Aorta (tissue), 5 donors: ENCODE data around the gene ZSCAN32. TPM values are rescaled to one million over a fixed set of nuclear protein-coding genes. Genes with fewer than 3 reads are reported as not detected.

ENCODE experiments used
- ATAC-seq: fragments of 200-7000 bp; cut with Tn5 transposase; one replicate; pipeline ENCODE4 v1.9.1; 2022; ENCODE audit warnings: moderate library complexity; ENCODE audit not compliant: low FRiP score
- DNase-seq, 2 donors: peaks; one replicate each; pipeline ENCODE4 v3.0.0-alpha.2; 2020
- H3K27ac ChIP-seq, 2 donors: one replicate each; pipeline ENCODE4 v1.5.1; 2013; ENCODE audit warnings: low read length in 2 of 2, mild to moderate bottlenecking in 2 of 2, moderate library complexity in 2 of 2, control low read depth in 1 of 2, inconsistent platforms in 1 of 2, low read depth in 1 of 2
- H3K27me3 ChIP-seq, 2 donors: one replicate each; pipeline ENCODE4 v1.6.1; 2013; ENCODE audit warnings: control low read depth in 1 of 2, low read length in 1 of 2, mild to moderate bottlenecking in 1 of 2, moderate library complexity in 1 of 2; ENCODE audit not compliant: insufficient read depth in 2 of 2, control insufficient read depth in 1 of 2
- H3K36me3 ChIP-seq, 2 donors: one replicate each; pipeline ENCODE4 v1.6.1; 2013; ENCODE audit warnings: control low read depth in 1 of 2, low read length in 1 of 2, mild to moderate bottlenecking in 1 of 2; ENCODE audit not compliant: insufficient read depth in 2 of 2, control insufficient read depth in 1 of 2
- H3K4me1 ChIP-seq, 2 donors: one replicate each; pipeline ENCODE4 v1.6.1; 2013; ENCODE audit warnings: low read length in 2 of 2, control low read depth in 1 of 2, mild to moderate bottlenecking in 1 of 2, moderate library complexity in 1 of 2; ENCODE audit not compliant: insufficient read depth in 2 of 2, control insufficient read depth in 1 of 2
- H3K4me3 ChIP-seq, 2 donors: one replicate each; pipeline ENCODE4 v1.5.1; 2013; ENCODE audit warnings: low read length in 2 of 2, control low read depth in 1 of 2, mild to moderate bottlenecking in 1 of 2
- H3K9me3 ChIP-seq: one replicate; pipeline ENCODE4 v1.6.1; 2013; ENCODE audit warnings: mild to moderate bottlenecking, low read length; ENCODE audit not compliant: control insufficient read depth
- WGBS, 2 donors: extraction: QIAGEN DNeasy Blood & Tissue Kit; methylation state at CpG; one replicate each; pipeline ENCODE4 v1.1.7; 2013; 5-methylcytosine and 5-hydroxymethylcytosine counted together
- intact Hi-C, 2 donors: fragments of 100-400 bp; cut with DNase I; formaldehyde crosslinking; loops; one replicate each; pipeline versions ENCODE4 v1.14.2 to v1.15.0; 2022
- polyA plus RNA-seq, 2 donors: library from polyadenylated mRNA; stranded (reverse); fragments of 200-250 nt; gene quantifications; one replicate each; pipeline ENCODE4 v1.2.3, GENCODE V29; 2013
- total RNA-seq, 2 donors: library from RNA; stranded (reverse); fragmentation: NEBNext Ultra II Directional; extraction: Animal tissue kit (Norgen Biotek cat#: 25700); gene quantifications; one replicate each; pipeline ENCODE4 v1.2.1, GENCODE V29; 2021
- donor health status: healthy with polysubstance abuse.
- donor health status: Bipolar disorder and iron deficiency.
- donor health status: DM: no; HTN: no; CAD: no.
- donor health status: DM: no; HTN: no; CAD: no.
- donor health status: DM: yes; HTN: yes; CAD: no.

Gene ZSCAN32
- total and polyA plus RNA-seq, 4 donors: 9.1 to 14.1 (median 10.7) TPM

DNA sequence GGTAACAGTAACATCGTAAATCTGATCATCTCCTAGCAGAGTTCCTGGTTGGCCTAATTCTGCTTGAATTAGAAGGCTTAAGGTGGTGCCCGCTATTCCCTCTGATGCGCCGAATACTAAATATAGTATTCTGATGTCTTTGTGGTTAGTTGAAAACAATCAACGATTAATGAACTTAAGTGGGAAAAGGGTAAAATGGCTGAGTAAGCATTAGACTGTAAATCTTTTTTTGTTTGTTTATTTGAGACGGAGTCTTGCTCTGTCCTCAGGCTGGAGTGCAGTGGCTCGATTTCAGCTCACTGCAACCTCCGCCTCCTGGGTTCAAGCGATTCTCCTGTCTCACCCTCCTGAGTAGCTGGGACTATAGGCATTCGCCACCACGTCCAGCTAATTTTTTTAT, 31.7 kb downstream of the ZSCAN32 start:
- no peaks in the 10 kb centered on the region for H3K36me3 ChIP-seq
- WGBS, 2 donors: 89 to 91% methylated on average over 11 of the region's 11 CpGs
- no peak for ATAC-seq
- no peak for DNase-seq
- no peaks in the 10 kb centered on the region for H3K4me1 ChIP-seq
- intact Hi-C loops: no loop called here
- H3K4me3 ChIP-seq: no peak overlapping the region
- H3K9me3 ChIP-seq: peaks cover 6% of the 10 kb centered on the region
- H3K27ac ChIP-seq: no peak overlapping the region
- no peaks in the 10 kb centered on the region for H3K27me3 ChIP-seq

- intact Hi-C loops: no loop called here
- Histone ChIP-seq H3K36me3 (no peaks in the 10 kb centered on the region), H3K4me3 (peak overlapping the region in 1 of 2 donors; percentile 34), H3K4me1 (no peaks in the 10 kb centered on the region), H3K9me3 (peaks cover 4% of the 10 kb centered on the region), H3K27me3 (no peaks in the 10 kb centered on the region), H3K27ac (peak overlapping the region in 1 of 2 donors; percentile 7)
- 8 to 13% methylated on average over 42 of the region's 42 CpGs for WGBS, 2 donors
- peak; percentile 96 for ATAC-seq
- peak; percentile 91 to 93 for DNase-seq
Measured at GRCh38 chr16:3364774-3365427, 35.9 kb downstream of the ZSCAN32 start.

DNA sequence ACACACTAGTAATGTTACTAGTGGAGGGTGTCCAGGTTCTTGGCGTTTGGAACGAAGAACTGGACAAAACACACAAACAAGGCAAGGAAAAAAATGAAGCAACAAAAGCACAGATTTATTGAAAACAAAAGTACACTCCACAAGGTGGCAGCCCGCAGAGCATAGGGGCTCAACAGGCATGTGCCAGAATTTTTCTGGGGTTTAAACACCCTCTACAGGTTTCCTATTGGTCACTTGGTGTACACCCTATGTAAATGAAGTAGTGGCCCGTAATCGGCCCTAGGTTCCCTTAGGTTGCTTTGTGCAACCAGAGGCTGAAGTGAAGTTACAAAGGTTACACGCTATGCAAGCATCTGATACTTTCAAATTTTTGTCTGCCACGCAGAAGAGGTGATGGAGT, 37.0 kb downstream of the ZSCAN32 start:
- ATAC-seq (no peak), DNase-seq (no peak)
- Histone ChIP-seq H3K4me3 (no peak overlapping the region), H3K4me1 (no peaks in the 10 kb centered on the region), H3K27me3 (no peaks in the 10 kb centered on the region), H3K27ac (no peak overlapping the region), H3K36me3 (no peaks in the 10 kb centered on the region), H3K9me3 (peaks cover 3% of the 10 kb centered on the region)
- intact Hi-C loops: no loop called here
- WGBS, 2 donors: 90 to 91% methylated on average over 7 of the region's 7 CpGs

DNA sequence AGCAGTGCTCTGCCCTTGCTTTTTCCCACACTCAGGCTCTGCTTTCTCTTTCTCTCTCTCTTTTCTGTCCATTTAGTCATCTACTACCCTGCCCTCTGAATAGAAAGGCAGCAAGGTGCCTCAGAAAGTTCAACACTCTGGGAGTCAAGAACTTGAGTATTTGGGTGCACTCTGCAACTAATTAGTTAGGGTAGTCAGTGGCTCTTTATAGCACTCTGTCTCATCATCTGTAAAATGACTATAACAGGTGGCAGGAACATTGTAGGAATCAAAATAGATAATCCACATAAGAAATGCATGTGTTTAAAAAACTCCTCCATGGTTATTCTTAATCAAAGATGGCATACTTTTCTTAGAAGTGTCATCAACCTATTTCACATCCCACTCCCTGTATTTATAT, 37.9 kb downstream of the ZSCAN32 start:
- no peaks in the 10 kb centered on the region for H3K36me3 ChIP-seq

GRCh38 chr16:3358871-3359270, 41.9 kb downstream of the ZSCAN32 start:
- Histone ChIP-seq H3K4me3 (no peak overlapping the region), H3K9me3 (peaks cover 1% of the 10 kb centered on the region), H3K27me3 (no peaks in the 10 kb centered on the region), H3K27ac (no peak overlapping the region), H3K4me1 (no peaks in the 10 kb centered on the region), H3K36me3 (no peaks in the 10 kb centered on the region)
- intact Hi-C loops: no loop called here
- no peak for ATAC-seq
- DNase-seq: no peak
- WGBS, 2 donors: 14 to 35% methylated on average over 1 of the region's 1 CpG

More for the DNA sequence above, 37.9 kb downstream of the ZSCAN32 start:
- Histone ChIP-seq H3K4me3 (no peak overlapping the region), H3K27ac (no peak overlapping the region), H3K4me1 (no peaks in the 10 kb centered on the region), H3K9me3 (peaks cover 3% of the 10 kb centered on the region), H3K27me3 (no peaks in the 10 kb centered on the region)
- ATAC-seq (no peak), DNase-seq (no peak)
- intact Hi-C loops: no loop called here

DNA sequence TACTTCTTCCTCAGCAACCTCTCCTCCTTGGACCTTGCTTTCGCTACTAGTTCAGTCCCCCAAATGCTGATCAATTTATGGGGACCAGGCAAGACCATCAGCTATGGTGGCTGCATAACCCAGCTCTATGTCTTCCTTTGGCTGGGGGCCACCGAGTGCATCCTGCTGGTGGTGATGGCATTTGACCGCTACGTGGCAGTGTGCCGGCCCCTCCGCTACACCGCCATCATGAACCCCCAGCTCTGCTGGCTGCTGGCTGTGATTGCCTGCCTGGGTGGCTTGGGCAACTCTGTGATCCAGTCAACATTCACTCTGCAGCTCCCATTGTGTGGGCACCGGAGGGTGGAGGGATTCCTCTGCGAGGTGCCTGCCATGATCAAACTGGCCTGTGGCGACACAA, 44.7 kb downstream of the ZSCAN32 start:
- no peaks in the 10 kb centered on the region for H3K36me3 ChIP-seq
- ATAC-seq (no peak), DNase-seq (no peak)
- peaks cover 1% of the 10 kb centered on the region for H3K9me3 ChIP-seq
- no peaks in the 10 kb centered on the region for H3K27me3 ChIP-seq
- intact Hi-C loops: no loop called here
- no peak overlapping the region for H3K4me3 ChIP-seq
- WGBS, 2 donors: 80 to 81% methylated on average over 10 of the region's 10 CpGs
- no peaks in the 10 kb centered on the region for H3K4me1 ChIP-seq
- H3K27ac ChIP-seq: no peak overlapping the region

DNA sequence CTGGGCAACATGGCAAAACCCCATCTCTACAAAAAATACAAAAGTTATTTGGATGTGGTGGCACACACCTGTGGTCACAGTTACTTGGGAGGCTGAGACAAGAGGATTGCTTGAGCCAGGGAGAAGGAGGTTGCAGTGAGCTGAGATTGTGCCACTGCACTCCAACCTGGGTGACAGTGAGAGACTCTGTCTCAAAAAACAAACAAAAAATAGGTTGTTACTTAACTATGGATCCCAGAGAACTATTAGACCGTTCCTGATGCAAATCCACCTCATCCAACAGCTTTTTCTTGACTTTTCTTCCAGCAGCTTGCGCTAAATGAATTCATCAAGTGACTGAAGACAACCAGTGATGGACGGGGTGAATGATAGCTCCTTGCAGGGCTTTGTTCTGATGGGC, 45.2 kb downstream of the ZSCAN32 start, which contains the start of gene OR2C1:
OR2C1 (plus strand) TSS at position 301 of the 400 bp plus-strand sequence; CDS start at position 353, 52 bp downstream.
- WGBS, 2 donors: 67 to 75% methylated on average over 3 of the region's 3 CpGs

DNA sequence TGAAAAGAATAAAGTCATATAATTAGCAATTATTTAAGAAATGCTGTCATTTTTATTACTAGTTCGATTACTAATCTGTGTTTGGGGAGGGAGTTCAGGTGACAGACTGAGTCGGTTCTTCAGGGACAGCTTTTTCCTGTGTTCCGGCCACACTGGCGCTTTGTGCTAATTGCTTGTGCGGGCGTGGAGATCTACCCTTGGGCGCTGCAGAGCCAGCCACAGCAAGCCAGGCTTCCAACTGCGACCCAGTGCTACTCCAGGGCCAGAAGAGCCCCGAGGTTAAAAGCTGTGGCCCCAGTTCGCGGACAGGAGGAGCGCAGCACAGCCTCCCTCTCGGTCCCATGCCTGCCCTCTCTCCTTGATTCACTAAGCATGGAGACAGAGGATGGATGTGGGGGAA, 51.6 kb downstream of the ZSCAN32 start:
- H3K27ac ChIP-seq: no peak overlapping the region
- WGBS, 2 donors: 61 to 64% methylated on average over 13 of the region's 13 CpGs
- no peaks in the 10 kb centered on the region for H3K36me3 ChIP-seq
- ATAC-seq (no peak), DNase-seq (no peak)
- H3K4me3 ChIP-seq: no peak overlapping the region
- H3K9me3 ChIP-seq: no peaks in the 10 kb centered on the region
- intact Hi-C loops: no loop called here
- no peaks in the 10 kb centered on the region for H3K4me1 ChIP-seq
- no peaks in the 10 kb centered on the region for H3K27me3 ChIP-seq

More for the DNA sequence above, 45.2 kb downstream of the ZSCAN32 start, which contains the start of gene OR2C1:
- DNase-seq (no peak), ATAC-seq (no peak)
- no peaks in the 10 kb centered on the region for H3K36me3 ChIP-seq
- no peak within 1 kb of the TSS for H3K4me3 ChIP-seq
- no peaks in the 10 kb centered on the region for H3K27me3 ChIP-seq
- H3K9me3 ChIP-seq: peaks cover 1% of the 10 kb centered on the region
- no peaks in the 10 kb centered on the region for H3K4me1 ChIP-seq
- intact Hi-C loops: no loop called here
- H3K27ac ChIP-seq: no peak within 1 kb of the TSS

GRCh38 chr16:3348547-3349167, 52.1 kb downstream of the ZSCAN32 start:
- no peaks in the 10 kb centered on the region for H3K9me3 ChIP-seq
- intact Hi-C loops: no loop called here
- DNase-seq: no peak
- H3K36me3 ChIP-seq: no peaks in the 10 kb centered on the region
- no peak overlapping the region for H3K27ac ChIP-seq
- H3K4me3 ChIP-seq: no peak overlapping the region
- WGBS, 2 donors: 43 to 53% methylated on average over 4 of the region's 4 CpGs
- no peaks in the 10 kb centered on the region for H3K27me3 ChIP-seq
- ATAC-seq: no peak
- H3K4me1 ChIP-seq: no peaks in the 10 kb centered on the region
